Thyroid gland (tissue), 4 donors: Measurements from ENCODE around the gene KIAA2012.

Experiments used
- POLR2A ChIP-seq, 2 donors: fragments of 450-650 bp; IDR thresholded peaks; one replicate each; pipeline ENCODE4 v1.6.1; 2017; ENCODE audit warnings: antibody characterized with exemption in 2 of 2, mild to moderate bottlenecking in 2 of 2, moderate library complexity in 1 of 2
- TF ChIP-seq, protein P1 (sequence below), 6 experiments: fragments of 200-600 bp in 3 of 6; fragments of 450-650 bp in 3 of 6; sonication (generic) in 3 of 6; IDR thresholded peaks; one replicate each; pipeline ENCODE4 v1.5.1; 2016 to 2019; ENCODE audit warnings: antibody characterized with exemption in 6 of 6, mild to moderate bottlenecking in 2 of 6, inconsistent platforms in 1 of 6, moderate library complexity in 1 of 6

- TF ChIP-seq, protein P1, sequence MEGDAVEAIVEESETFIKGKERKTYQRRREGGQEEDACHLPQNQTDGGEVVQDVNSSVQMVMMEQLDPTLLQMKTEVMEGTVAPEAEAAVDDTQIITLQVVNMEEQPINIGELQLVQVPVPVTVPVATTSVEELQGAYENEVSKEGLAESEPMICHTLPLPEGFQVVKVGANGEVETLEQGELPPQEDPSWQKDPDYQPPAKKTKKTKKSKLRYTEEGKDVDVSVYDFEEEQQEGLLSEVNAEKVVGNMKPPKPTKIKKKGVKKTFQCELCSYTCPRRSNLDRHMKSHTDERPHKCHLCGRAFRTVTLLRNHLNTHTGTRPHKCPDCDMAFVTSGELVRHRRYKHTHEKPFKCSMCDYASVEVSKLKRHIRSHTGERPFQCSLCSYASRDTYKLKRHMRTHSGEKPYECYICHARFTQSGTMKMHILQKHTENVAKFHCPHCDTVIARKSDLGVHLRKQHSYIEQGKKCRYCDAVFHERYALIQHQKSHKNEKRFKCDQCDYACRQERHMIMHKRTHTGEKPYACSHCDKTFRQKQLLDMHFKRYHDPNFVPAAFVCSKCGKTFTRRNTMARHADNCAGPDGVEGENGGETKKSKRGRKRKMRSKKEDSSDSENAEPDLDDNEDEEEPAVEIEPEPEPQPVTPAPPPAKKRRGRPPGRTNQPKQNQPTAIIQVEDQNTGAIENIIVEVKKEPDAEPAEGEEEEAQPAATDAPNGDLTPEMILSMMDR (IDR thresholded peaks at IDR 0.05) = no peak
- no peak for TF ChIP-seq POLR2A (IDR thresholded peaks at IDR 0.05)
Measured at GRCh38 chr2:202066875-202067274, 6.2 kb upstream of the KIAA2012 start.
